GM18507 (cell line): ENCODE measurements around the gene OR5L1.

Source experiments
- DNase-seq: peaks from one replicate; pipeline ENCODE4 v3.0.0; 2011; ENCODE audit warnings: low read depth; ENCODE audit not compliant: insufficient read length; ENCODE audit errors: extremely low spot score
- FAIRE-seq: peaks from 2 replicates; lab custom pipeline; 2011; peaks lifted over from hg19 to GRCh38; lab: Jason Lieb, UNC

The OR5L1 gene

DNA sequence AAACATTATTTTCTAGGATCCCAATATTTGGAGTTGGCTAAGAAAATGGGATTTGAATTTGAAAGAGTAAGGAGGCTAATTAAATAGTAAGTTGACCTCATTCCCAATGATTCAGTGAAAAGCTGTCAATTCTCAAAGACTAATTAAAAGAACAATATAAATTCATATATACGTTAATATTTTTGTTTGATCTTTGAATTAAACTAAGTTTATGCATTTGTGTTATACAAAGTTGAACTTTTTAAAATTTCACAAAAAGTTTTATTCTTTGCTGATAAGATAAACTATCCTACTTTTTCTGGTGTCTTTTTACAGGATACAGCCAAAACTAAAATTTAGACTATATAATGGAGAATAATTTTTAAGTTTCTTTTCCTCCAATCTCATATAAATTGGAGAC, at the start of gene OR5L1:
TSS of gene OR5L1 (plus strand) at position 301 of the 400 bp plus-strand sequence. CDS start 100 bp downstream, outside the sequence.
- DNase-seq (no peak), FAIRE-seq (no peak)

GRCh38 chr11:55773138-55773537, 38.0 kb upstream of the OR5L1 start, which contains the start of gene OR5D13:
Gene OR5D13, plus strand, starts transcription at chr11:55773438. Its CDS starts 0 bp downstream, at chr11:55773438.
- DNase-seq (no peak), FAIRE-seq (no peak)

GRCh38 chr11:55791606-55792005, 19.6 kb upstream of the OR5L1 start:
- no peak for DNase-seq

GRCh38 chr11:55793321-55793720, 17.8 kb upstream of the OR5L1 start:
- FAIRE-seq (no peak), DNase-seq (no peak)

More at GRCh38 chr11:55791606-55792005, 19.6 kb upstream of the OR5L1 start:
- no peak for FAIRE-seq

- no peak for FAIRE-seq
- no peak for DNase-seq
These were observed 15.9 kb upstream of the OR5L1 start, which contains the start of gene OR5D14 for GRCh38 chr11:55795256-55795655. Gene OR5D14, plus strand, starts transcription at chr11:55795556. Its CDS starts 0 bp downstream, at chr11:55795556.

DNA sequence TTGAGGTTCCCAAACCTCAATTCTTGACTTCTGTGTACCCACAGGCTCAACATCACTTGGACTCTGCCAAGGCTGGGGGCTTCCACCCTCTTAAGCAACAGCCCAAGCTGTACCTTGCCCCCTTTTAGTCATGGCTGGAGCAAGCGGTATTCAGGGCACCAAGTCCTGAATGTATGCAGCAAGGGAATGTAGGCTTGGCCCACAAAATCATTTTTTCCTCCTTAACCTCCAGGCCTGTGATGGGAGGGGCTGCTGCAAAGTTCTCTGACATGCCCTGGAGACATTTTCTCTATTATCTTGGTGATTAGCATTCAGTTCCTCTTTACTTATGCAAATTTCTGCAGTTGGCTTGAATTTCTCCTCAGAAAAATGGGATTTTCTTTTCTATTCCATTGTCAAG, 4.9 kb upstream of the OR5L1 start:
- no peak for DNase-seq
- no peak for FAIRE-seq

DNA sequence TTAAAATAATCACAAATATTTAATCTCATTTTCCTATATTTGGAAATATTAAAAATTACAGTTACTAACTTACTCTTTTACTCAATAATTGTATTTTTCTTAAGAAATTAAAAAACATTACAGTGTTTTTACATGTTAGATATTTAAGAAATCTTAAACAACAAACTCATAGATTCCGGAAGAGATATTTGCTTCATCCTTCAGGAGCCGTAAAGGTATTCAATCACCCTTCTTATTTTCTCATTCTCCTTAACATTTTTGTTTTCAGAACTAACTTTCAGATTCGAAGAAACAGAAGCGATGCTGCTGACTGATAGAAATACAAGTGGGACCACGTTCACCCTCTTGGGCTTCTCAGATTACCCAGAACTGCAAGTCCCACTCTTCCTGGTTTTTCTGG, 8.2 kb downstream of the OR5L1 start, which contains the start of gene OR5D18:
TSS of gene OR5D18 (plus strand) at position 301 of the 400 bp plus-strand sequence. CDS start at position 301, 0 bp downstream.
- no peak for DNase-seq
- FAIRE-seq = no peak

DNA sequence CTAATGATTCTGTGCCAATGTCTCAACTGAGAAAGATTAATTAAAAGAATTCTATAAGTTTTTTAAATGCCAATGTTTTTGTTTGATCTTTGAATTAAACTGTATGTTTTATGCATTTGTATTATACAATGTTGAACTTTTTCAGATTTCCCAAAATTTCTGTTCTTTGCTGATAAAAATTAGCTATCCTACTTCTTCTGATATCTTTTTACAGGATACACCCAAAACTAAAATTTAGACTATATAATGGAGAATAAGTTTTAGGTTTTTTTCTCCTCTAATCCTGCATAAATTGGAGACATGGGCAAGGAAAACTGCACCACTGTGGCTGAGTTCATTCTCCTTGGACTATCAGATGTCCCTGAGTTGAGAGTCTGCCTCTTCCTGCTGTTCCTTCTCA, 15.8 kb downstream of the OR5L1 start, which contains the start of gene OR5L2:
TSS of gene OR5L2 (plus strand) at position 301 of the 400 bp plus-strand sequence. CDS start at position 301, 0 bp downstream.
- FAIRE-seq (no peak), DNase-seq (no peak)

DNA sequence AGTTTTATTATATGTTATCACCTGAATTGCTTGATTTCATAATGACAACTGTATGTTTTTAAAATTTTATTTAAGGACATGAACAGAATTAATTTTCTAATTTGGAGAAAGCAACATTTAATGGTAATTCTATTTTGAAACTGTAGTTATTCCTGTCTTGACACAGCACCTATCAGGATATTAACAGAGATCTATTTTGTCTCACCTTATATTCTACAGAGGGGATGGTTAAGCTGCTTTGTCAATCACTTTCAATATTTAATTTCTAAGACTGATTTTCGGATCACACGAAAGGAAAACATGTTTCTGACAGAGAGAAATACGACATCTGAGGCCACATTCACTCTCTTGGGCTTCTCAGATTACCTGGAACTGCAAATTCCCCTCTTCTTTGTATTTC, 27.3 kb downstream of the OR5L1 start, which contains the start of gene OR5D16:
TSS of gene OR5D16 (plus strand) at position 301 of the 400 bp plus-strand sequence. CDS start at position 301, 0 bp downstream.
- FAIRE-seq (no peak), DNase-seq (no peak)

DNA sequence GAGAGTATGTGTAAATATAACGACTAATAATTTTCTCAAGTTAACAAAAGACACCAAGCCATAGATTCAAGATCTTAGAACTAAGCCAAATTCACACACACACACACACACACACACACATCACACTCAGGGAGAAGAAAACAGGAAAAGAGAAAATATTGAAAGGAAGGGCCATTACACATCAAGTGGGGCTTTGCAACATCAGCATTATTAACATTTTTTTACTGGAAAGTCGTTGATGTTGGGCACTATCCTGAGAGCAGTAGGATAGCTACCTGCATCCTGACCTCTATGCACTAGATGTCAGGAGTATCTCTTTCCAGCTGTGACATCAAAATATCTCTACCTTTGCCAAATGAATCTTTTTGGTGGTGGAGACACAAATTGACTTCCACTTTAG, 36.3 kb downstream of the OR5L1 start:
- no peak for FAIRE-seq
- no peak for DNase-seq

- DNase-seq (no peak), FAIRE-seq (no peak)
These were observed 37.9 kb downstream of the OR5L1 start for GRCh38 chr11:55849037-55849436.

- DNase-seq (no peak), FAIRE-seq (no peak)
These were observed 41.0 kb downstream of the OR5L1 start for GRCh38 chr11:55852141-55852540.

DNA sequence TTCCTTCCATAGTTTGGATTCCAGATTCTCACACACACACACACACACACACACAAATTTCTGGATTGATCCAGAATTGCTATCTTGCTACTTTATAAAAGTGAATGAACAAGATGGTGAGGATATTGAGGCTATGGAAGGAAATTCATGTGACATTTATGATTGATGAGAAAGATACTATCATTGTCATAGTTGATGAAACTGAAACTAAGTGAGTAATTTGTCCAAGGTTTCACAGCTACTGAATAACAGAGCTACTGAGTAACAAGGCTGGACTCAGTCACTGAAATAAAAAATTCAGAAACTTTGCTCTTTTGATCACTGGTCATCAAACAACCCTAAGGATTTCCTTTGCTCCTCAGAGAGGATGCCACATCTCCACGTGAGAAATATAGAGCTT, 43.5 kb downstream of the OR5L1 start:
- no peak for FAIRE-seq
- DNase-seq = no peak
